HEK293 (cell line): ENCODE measurements around the gene FNDC5.

ENCODE experiments used
- BCL11A ChIP-seq: fragments of 450-650 bp; formaldehyde crosslinking; IDR thresholded peaks from 2 replicates; pipeline ENCODE4 v1.5.1; 2016; ENCODE audit warnings: low read depth, missing biosample characterization, missing genetic modification characterization
- FEZF1 ChIP-seq: fragments of 450-650 bp; formaldehyde crosslinking; IDR thresholded peaks from 2 replicates; pipeline ENCODE4 v1.5.1; 2016; ENCODE audit warnings: missing biosample characterization, missing genetic modification characterization
- SALL2 ChIP-seq: fragments of 450-650 bp; formaldehyde crosslinking; IDR thresholded peaks from 2 replicates; pipeline ENCODE4 v1.5.0; 2017; ENCODE audit warnings: missing biosample characterization, mild to moderate bottlenecking, missing genetic modification characterization, borderline replicate concordance
- ZBTB20 ChIP-seq: fragments of 450-650 bp; formaldehyde crosslinking; IDR thresholded peaks from 2 replicates; pipeline ENCODE4 v1.5.1; 2016; ENCODE audit warnings: missing biosample characterization, missing genetic modification characterization
- ZNF112 ChIP-seq: fragments of 450-650 bp; formaldehyde crosslinking; IDR thresholded peaks from 2 replicates; pipeline ENCODE4 v1.5.0; 2017; ENCODE audit warnings: missing biosample characterization, missing genetic modification characterization
- ZNF114 ChIP-seq: fragments of 450-650 bp; formaldehyde crosslinking; IDR thresholded peaks from 2 replicates; pipeline ENCODE4 v1.5.0; 2017; ENCODE audit warnings: missing biosample characterization, missing genetic modification characterization
- ZNF175 ChIP-seq: fragments of 450-650 bp; formaldehyde crosslinking; IDR thresholded peaks from 2 replicates; pipeline ENCODE4 v1.5.1; 2016; ENCODE audit warnings: missing biosample characterization, missing genetic modification characterization
- ZNF670 ChIP-seq: fragments of 450-650 bp; formaldehyde crosslinking; IDR thresholded peaks from 2 replicates; pipeline ENCODE4 v1.5.1; 2016; ENCODE audit warnings: missing biosample characterization, missing genetic modification characterization, low read depth
- TF ChIP-seq, protein P1 (sequence below): fragments of 450-650 bp; formaldehyde crosslinking; IDR thresholded peaks from 2 replicates; pipeline ENCODE4 v1.5.1; 2016; ENCODE audit warnings: missing biosample characterization, missing genetic modification characterization
- TF ChIP-seq, protein P2 (sequence below): fragments of 450-650 bp; formaldehyde crosslinking; IDR thresholded peaks from 2 replicates; pipeline ENCODE4 v1.5.1; 2016; ENCODE audit warnings: missing biosample characterization, missing genetic modification characterization
- TF ChIP-seq, protein P3 (sequence below): fragments of 450-650 bp; formaldehyde crosslinking; IDR thresholded peaks from 2 replicates; pipeline ENCODE4 v1.5.1; 2016; ENCODE audit warnings: missing biosample characterization, missing genetic modification characterization, low read depth
- TF ChIP-seq, protein P4 (sequence below): fragments of 450-650 bp; formaldehyde crosslinking; IDR thresholded peaks from 2 replicates; pipeline ENCODE4 v1.5.1; 2016; ENCODE audit warnings: missing biosample characterization, missing genetic modification characterization
- TF ChIP-seq, protein P5 (sequence below): fragments of 450-650 bp; formaldehyde crosslinking; IDR thresholded peaks from 2 replicates; pipeline ENCODE4 v1.5.1; 2016; ENCODE audit warnings: missing biosample characterization, missing genetic modification characterization

DNA sequence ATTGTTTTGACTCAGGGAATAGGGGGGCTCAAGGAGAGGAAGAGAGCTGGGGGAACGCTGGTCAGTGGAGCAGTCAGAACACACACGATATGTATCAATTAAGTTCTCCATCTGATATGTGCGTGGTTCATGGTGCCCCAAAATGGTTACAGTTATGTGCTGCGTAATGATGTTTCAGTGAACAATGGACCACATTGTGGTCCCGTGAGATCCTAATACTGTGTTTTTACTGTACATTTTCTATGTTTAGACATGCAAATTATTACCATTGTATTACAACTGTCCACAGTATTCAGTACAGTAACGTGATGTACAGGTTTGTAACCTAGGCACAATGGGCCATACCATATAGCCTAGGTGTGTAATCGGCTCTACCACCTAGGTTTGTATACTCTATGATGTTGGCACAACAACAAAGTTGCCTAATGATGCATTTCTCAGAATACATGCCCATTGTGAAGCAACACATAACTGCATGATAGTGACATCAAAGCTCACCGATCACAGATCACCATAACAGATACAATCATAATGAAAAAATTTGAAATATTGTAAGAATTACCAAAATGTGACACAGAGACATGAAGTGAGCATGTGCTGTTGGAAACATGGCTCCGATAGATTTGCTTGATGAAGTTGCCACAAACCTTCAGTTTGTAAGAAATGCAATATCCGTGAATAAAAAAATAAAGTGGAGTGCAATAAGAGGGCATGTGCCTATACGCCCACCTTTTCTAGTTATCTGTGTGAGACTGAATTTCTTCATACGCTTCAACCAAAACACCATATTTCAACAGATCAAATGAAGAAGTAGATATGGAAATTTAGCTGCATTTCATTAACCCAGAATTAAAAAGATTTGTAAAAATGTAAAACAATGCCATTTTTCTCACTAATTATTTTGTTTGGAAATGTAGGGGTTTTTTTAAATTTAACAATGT, 45.3 kb upstream of the FNDC5 start:
- TF ChIP-seq ZBTB20 (tag by site-specific recombination) (no peak), ZNF114 (tag by site-specific recombination) (no peak), BCL11A (no peak), FEZF1 (tag by site-specific recombination) (no peak), ZNF670 (tag by site-specific recombination) (no peak), ZNF112 (tag by site-specific recombination) (no peak), ZNF175 (no peak), SALL2 (tag by site-specific recombination) (no peak)
- TF ChIP-seq, protein P1, sequence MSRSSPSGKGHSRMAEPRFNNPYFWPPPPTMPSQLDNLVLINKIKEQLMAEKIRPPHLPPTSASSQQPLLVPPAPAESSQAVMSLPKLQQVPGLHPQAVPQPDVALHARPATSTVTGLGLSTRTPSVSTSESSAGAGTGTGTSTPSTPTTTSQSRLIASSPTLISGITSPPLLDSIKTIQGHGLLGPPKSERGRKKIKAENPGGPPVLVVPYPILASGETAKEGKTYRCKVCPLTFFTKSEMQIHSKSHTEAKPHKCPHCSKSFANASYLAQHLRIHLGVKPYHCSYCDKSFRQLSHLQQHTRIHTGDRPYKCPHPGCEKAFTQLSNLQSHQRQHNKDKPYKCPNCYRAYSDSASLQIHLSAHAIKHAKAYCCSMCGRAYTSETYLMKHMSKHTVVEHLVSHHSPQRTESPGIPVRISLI (tag by site-specific recombination) = no peak
- TF ChIP-seq, protein P2, sequence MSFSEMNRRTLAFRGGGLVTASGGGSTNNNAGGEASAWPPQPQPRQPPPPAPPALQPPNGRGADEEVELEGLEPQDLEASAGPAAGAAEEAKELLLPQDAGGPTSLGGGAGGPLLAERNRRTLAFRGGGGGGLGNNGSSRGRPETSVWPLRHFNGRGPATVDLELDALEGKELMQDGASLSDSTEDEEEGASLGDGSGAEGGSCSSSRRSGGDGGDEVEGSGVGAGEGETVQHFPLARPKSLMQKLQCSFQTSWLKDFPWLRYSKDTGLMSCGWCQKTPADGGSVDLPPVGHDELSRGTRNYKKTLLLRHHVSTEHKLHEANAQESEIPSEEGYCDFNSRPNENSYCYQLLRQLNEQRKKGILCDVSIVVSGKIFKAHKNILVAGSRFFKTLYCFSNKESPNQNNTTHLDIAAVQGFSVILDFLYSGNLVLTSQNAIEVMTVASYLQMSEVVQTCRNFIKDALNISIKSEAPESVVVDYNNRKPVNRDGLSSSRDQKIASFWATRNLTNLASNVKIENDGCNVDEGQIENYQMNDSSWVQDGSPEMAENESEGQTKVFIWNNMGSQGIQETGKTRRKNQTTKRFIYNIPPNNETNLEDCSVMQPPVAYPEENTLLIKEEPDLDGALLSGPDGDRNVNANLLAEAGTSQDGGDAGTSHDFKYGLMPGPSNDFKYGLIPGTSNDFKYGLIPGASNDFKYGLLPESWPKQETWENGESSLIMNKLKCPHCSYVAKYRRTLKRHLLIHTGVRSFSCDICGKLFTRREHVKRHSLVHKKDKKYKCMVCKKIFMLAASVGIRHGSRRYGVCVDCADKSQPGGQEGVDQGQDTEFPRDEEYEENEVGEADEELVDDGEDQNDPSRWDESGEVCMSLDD = no peak
- TF ChIP-seq, protein P3, sequence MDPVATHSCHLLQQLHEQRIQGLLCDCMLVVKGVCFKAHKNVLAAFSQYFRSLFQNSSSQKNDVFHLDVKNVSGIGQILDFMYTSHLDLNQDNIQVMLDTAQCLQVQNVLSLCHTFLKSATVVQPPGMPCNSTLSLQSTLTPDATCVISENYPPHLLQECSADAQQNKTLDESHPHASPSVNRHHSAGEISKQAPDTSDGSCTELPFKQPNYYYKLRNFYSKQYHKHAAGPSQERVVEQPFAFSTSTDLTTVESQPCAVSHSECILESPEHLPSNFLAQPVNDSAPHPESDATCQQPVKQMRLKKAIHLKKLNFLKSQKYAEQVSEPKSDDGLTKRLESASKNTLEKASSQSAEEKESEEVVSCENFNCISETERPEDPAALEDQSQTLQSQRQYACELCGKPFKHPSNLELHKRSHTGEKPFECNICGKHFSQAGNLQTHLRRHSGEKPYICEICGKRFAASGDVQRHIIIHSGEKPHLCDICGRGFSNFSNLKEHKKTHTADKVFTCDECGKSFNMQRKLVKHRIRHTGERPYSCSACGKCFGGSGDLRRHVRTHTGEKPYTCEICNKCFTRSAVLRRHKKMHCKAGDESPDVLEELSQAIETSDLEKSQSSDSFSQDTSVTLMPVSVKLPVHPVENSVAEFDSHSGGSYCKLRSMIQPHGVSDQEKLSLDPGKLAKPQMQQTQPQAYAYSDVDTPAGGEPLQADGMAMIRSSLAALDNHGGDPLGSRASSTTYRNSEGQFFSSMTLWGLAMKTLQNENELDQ (tag by site-specific recombination) = no peak
- TF ChIP-seq, protein P4, sequence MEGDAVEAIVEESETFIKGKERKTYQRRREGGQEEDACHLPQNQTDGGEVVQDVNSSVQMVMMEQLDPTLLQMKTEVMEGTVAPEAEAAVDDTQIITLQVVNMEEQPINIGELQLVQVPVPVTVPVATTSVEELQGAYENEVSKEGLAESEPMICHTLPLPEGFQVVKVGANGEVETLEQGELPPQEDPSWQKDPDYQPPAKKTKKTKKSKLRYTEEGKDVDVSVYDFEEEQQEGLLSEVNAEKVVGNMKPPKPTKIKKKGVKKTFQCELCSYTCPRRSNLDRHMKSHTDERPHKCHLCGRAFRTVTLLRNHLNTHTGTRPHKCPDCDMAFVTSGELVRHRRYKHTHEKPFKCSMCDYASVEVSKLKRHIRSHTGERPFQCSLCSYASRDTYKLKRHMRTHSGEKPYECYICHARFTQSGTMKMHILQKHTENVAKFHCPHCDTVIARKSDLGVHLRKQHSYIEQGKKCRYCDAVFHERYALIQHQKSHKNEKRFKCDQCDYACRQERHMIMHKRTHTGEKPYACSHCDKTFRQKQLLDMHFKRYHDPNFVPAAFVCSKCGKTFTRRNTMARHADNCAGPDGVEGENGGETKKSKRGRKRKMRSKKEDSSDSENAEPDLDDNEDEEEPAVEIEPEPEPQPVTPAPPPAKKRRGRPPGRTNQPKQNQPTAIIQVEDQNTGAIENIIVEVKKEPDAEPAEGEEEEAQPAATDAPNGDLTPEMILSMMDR (tag by site-specific recombination) = no peak
- TF ChIP-seq, protein P5, sequence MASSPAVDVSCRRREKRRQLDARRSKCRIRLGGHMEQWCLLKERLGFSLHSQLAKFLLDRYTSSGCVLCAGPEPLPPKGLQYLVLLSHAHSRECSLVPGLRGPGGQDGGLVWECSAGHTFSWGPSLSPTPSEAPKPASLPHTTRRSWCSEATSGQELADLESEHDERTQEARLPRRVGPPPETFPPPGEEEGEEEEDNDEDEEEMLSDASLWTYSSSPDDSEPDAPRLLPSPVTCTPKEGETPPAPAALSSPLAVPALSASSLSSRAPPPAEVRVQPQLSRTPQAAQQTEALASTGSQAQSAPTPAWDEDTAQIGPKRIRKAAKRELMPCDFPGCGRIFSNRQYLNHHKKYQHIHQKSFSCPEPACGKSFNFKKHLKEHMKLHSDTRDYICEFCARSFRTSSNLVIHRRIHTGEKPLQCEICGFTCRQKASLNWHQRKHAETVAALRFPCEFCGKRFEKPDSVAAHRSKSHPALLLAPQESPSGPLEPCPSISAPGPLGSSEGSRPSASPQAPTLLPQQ (tag by site-specific recombination) = no peak
